ENCODE results near the gene IGF2BP2.
"Not testable (repeated sequence)": the region's sequence is repeated elsewhere in the genome, so short reads cannot be mapped to it uniquely, and the experiment has no call there.

The IGF2BP2 gene

DNA sequence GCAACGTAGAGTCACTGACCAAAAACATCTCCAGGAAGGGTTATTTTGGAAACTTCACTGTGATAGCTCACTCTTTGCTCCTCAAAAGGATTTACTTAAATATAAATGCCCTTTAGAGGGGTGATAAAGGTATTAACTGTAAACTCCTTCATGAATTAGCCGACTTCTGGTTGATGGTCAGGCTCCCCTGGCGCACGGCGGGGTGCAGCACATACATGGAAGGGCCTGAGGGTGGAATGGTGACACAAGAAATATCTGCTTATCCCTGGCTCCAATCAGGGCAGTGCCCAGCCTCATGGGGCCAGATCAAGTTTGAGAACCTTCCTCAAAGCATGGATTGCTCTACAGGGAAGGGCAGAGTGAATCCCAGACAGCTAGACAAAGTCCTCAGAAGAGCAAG, 116.5 kb downstream of the IGF2BP2 start:
- no peak for DNase-seq

DNA sequence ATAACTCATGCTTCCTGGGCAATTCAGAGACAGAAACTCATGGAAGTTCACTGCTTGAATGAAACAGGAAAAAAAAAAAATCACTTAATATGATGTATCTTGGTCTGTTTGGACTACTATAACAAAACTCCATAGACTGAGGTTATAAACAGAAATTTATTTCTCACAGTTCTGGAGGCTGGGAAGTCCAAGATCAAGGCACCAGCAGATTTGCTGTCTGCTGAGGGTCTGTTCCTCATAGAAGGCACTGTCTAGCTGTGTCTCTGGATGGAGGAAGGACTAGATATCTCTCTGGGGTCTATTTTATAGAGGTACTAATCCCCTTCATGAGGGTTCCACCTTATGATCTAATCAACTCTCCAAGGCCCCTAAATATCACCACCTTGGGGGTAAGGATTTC, 119.3 kb downstream of the IGF2BP2 start:
- no peak for DNase-seq

DNA sequence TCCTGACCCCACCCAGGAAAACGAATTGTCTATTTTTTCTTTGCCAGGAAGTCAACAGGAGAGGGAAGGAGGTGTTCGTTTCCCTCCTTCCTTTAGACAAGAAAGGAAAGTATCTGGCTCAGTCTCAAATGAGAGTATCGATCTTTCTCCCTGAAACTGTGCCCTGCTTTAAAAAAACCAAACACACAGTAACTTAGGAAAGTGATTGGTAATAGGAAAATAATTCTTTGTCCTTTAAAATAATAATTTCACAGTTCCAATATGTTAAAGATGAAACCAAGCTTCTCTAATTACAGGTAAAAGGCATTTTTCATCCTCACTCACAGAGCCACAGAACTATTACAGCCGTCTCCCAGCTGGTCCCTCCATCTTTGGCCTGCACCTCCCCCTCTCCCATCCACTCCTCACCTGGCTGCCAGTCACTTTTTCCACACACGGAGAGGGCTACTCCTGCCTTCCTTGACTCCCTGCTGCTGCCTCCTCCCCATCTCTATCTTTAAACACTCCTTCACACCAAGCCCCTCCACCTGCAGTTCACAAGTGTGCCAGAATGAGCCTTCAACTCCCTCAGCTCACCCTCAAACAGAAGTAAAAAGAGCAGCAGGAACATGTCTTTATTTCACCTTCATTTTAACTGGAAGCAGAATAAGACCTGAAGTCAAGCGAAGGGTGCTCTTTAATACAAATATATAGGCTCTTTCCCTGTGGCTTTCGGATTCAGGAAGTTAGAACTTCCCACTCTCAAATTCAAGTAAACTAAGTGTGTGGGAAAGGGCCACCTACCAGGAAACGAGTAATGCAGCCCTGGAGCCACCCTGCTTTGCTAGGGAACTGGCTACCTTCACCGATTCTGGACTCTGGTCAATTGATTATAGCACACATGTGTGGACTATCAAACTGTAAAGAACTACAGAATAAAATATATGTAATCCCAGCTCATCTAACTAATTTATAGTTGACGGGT, 122.3 kb downstream of the IGF2BP2 start:
- no peak for DNase-seq

DNA sequence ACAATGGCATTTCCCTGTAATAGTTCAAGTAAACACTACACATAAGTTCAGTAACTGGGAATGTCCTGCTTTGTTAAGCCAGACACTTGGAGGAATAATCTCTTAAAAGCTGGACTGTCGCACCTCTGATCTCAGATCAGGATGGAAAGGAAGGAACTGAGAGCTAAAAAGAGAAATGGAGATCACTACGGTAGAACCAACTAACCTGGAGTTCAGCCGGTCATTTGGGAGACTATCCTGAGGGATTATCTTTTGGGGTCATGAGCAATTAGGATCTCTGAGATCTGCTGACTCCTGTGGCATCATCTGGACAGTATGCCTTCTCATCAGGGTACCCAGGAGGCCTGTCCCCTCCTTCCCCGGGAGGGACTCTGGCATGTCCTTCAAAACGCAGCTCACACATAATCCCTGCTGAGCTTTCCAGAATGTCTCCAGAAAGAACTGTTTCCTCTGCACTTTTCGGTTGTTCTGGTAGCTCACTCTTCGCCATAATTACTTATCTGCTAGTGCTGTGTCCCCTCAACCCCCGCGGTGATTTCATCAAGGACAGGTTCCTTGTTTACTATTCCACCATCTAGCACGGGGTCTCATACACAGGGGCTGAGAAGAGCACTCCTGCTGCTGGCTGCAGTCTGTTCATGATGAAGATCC, 123.1 kb downstream of the IGF2BP2 start:
- DNase-seq = no peak

DNA sequence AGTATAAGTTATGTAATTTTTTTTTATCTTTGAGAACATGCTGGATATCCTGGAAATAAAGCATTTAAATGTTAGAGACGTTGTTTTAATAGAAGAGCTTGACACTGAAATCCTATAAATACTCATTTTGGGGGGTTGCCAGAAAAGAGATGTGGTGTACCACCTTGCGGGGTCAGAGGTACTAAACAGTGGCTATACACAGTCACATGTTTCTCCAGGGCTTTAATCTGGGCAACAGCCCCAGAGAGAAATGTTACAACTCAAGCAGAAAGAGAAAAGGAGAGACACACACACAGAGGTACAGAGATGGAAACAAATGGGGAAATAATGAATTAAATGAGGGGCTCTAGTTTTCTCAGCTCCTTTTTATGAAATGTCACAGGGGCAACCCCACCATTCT, 124.9 kb downstream of the IGF2BP2 start:
- DNase-seq = no peak

DNA sequence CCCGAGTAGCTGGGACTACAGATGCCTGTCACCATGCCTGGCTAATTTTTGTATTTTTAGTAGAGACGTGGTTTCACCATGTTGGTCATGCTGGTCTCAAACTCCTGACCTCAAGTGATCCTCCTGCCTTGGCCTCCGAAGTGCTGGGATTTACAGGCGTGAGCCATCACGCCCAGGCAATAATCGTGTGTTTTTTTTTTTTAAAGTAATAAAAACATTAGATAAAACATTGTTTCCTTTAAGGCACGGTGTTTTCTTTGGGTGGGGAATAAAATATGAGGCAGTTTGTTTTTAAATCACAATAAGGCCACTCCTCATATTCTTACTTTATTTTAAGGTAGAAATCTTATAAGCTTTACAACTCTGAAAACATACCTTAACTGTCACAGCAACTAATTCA, 127.6 kb downstream of the IGF2BP2 start:
- DNase-seq = not testable (repeated sequence)

DNA sequence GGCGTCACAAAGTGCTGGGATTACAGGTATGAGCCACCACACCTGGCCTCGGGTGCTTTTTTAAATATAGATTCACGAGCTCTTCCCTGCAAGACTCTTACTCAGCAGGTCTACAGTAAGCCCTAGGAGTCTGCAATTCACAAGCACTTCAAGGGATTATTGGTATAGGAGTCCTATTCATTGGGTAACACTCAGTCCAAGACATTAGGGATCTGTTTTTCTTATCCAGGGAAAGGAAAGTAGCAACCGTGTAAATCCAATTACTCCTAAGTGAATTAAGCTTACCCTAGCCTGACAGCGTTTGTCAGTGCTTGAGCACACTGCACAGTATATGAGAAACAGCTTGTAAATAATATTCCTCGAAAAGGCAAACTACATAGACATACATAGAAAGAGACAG, 128.8 kb downstream of the IGF2BP2 start:
- DNase-seq = no peak

DNA sequence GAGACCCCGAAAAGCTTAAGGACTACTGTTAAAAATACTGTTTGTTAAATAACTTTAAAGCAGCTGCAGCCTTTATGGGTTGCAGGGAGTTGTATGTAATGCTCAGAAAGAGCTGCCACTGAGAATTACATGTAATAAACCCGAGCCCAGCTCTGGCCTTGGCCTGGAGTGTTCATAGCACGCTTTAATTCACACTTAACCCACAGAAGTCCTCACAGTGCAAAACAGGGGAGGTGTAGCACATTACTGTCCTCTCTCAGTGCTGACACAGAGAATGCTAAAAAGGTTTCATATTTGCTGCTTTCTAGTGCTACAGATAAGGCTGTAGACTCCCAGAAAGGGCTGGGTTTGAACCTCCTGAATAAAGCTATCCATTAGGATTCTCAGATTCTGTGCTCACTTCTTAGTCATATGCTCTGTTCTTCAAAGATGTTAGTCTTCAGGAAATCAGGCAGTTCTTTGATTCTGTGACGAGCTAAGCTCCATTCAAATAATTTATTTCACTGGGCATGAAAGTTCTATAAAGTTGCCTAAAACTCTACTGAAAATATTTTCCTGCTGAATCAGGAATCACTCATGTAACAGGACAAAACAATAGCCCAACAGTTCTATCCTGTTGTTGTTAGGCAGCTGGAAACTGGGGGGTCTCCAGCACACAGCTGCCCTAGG, 130.7 kb downstream of the IGF2BP2 start:
- DNase-seq = no peak

DNA sequence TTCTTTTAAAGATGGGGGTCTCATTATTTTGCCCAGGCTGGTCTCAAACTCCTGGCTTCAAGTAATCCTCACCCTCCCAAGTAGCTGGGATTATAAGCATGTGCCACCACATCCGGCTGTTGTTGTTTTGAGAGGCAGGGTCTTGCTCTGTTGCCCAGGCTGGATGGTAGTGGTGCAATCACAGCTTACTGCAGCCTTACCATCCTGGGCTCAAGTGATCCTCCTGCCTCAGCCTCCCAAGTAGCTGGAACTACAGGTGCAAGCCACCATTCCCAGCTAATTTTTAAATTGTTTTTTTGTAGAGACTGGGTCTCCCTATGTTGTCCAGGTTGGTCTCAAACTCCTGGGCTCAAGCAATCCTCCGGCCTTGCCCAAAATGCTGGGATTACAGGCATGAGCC, 133.2 kb downstream of the IGF2BP2 start:
- no peak for DNase-seq

DNA sequence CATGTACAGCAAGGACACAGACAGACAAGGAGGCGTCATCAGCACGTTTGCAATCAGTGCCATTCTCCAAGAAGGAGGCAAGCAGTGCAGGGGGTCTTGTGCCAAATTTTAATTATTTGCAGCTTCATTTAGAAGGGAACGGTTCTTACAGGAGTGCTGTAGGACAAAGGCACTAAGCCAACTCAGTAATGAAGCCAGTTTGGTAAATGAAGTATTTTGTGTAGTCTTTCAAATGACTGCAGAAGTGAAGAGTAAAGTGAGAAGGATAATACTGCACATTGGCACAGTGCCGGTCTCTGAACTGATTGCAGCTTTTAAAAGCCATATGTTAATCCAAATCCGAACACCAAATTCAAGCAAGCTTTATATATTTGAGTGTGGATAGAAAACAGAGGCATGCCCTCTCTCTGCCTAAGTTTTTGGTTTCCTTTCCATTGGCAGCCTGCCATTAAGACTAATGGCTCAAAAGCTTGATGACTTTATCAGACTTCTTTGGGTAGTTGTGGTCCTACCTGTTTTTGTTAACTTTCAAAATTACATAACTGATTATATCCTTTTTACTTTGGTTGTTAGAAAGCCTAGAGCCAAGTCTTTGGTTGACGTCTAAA, 137.5 kb downstream of the IGF2BP2 start:
- no peak for DNase-seq

DNA sequence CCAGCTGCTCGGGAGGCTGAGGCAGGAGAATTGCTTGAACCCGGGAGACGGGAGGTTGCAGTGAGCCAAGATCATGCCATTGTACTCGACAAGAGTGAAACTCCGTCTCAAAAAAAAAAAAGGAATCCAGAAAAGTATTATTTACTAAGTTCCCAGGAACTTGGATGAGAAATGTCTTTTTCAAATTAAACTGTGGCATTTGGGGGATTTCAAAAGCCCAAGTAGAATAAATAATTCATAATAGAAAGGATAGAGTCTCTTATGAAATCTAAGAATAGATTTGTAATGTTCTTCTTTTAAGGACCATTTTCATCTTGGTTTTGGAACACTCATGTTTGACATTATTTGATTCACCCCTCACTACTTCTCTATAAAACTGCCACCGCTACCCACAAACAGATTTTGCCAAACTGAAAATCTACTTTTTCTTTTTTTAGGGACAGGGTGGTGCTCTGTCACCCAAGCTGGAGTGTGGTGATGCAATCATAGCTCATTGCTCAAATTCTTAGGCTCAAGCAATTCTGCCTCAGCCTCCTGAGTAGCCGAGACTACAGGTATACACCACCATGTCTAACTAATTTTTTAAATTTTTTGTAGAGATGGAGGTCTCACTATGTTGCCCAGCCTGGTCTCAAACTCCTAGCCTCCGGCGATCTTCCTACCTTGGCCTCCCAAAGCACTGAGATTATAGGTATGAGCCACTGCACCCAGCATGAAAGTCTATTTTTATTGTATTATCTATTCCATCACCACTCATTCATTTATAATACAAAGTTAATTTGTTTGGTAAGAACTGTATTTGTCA, 139.4 kb downstream of the IGF2BP2 start:
- DNase-seq = no peak

DNA sequence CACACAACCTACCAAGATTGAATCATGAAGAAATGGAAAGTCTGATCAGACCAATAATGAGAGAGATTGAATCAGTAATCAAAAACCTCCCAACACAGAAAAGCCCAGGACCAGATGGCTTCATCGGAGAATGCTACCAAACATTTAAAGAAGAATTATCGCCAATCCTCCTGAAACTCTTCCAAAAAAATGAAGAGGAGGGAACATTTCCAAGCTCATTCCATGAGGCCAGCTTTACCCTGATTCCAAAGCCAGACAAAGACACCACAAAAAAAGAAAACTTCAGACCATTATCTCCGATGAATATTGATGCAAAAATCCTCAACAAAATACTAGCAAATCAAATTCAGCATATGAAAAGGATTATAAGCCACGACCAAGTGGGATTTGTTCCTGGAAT, 144.6 kb downstream of the IGF2BP2 start:
- DNase-seq = no peak

DNA sequence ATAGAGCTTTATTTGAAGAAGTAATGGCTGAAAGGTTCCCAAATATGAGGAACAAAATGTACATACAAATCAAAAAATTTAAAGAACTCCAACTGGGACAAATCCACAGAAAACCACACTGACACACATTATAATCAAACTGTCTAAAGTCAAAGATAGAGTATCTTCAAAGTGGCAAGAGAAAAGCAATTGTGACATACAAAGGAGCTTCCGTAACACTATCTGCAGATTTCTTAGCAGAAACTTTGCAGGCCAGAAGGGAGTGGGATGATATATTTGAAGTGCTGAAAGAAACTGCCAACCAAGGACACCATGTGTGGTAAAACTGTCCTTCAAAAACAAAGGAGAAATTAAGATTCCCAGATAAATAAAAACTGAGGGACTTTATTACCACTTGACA, 146.8 kb downstream of the IGF2BP2 start:
- no peak for DNase-seq

DNA sequence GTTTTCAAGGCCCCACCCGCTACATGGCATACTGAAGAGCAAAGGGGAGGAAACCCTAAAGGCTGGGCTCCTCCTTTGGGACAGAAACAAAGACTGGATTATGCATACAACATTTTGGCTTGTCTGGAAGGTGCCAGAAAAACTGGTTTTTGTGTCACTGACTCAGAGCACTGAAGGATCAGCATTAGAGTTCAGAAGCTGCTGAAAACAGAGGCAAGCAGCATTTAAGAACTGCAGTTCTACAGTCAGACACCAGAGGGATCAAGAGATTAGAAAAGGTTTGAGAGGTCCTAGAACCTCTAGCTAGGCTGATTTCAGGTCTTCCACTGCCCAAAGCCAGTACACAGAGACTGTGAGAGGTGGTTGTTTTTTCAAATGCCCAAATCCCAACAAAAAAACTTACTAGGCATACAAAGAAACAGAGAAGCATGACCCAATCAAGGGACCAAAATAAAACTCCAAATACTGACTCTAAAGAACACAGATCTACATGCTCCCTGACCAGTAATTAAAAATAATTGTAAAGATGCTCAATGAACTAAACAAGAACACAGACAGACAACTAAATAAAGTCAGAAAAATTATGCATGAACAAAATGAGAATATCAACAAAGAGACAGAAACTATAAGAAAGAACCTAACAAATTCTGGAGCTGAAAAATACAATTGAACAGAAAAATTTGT, 147.6 kb downstream of the IGF2BP2 start:
- no peak for DNase-seq

DNA sequence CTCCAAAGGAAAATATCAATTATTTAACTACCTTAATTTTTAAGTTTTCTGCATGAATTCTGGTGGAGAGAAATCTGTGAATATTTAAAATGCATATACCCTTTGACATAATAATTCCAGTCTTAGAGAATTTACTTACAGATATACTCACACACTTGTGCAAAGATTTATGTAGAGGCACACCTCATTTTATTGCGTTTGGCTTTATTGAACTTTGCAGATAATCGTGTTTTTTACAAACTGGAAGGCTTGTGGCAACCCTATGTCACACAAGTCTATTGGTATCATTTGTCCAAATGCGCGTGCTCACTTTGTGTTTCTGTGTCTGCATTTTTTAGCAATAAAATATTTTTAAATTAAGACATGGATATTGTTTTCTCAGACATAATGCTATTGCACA, 157.3 kb downstream of the IGF2BP2 start:
- no peak for DNase-seq

DNA sequence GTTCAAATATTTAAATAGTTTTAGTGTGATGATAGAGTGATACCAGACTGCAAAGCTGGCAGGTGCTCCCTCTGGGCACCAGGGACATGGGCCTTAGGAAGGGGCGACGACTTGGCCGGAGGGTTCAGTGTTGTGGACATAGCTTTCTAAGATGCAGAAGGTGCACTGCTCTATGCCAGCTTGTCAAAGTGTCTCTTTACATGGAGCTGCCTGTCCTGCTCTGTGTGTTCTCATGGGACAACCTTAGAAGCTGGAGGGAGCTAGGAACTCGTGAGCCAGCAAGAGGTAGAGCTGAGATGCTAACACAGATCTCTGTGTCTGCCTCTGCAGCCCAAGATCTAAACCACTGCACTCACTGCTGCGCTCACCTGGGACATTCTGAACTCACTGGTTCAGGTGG, 160.9 kb downstream of the IGF2BP2 start:
- DNase-seq = no peak

DNA sequence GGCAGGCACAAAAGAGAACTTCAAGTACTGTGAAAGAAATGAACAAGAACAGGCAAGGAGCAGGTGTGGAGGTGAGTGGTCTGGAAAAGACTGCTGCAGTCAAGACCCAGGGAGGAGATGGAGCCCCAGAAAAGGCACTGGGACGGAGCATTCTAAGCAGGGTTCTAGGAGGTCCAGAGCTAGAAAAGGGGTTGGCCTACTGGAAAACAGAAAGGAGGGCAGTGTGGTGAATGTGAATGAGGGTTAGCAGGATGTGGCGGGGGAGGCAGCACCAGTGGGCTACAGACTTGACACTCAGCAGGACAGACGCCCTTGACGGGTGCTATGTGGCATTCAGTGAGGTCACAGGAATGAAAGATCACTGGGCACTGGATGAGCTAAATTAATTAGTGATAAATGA, 163.1 kb downstream of the IGF2BP2 start:
- no peak for DNase-seq

DNA sequence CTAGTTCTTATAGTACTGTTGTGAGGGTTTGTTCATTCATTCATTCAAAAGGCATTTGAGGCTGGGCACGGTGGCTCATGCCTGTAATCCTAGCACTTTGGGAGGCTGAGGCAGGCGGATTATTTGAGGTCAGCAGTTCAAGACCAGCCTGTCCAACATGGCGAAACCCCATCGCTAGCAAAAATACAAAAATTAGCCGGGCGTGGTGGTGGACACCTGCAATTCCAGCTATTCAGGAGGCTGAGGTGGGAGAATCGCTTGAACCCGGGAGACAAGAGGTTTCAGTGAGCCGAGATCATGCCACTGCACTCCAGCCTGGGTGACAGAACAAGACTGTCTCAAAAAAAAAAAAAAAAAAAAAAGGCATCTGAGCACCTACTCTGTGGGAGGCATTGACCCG, 163.5 kb downstream of the IGF2BP2 start:
- not testable (repeated sequence) for DNase-seq

DNA sequence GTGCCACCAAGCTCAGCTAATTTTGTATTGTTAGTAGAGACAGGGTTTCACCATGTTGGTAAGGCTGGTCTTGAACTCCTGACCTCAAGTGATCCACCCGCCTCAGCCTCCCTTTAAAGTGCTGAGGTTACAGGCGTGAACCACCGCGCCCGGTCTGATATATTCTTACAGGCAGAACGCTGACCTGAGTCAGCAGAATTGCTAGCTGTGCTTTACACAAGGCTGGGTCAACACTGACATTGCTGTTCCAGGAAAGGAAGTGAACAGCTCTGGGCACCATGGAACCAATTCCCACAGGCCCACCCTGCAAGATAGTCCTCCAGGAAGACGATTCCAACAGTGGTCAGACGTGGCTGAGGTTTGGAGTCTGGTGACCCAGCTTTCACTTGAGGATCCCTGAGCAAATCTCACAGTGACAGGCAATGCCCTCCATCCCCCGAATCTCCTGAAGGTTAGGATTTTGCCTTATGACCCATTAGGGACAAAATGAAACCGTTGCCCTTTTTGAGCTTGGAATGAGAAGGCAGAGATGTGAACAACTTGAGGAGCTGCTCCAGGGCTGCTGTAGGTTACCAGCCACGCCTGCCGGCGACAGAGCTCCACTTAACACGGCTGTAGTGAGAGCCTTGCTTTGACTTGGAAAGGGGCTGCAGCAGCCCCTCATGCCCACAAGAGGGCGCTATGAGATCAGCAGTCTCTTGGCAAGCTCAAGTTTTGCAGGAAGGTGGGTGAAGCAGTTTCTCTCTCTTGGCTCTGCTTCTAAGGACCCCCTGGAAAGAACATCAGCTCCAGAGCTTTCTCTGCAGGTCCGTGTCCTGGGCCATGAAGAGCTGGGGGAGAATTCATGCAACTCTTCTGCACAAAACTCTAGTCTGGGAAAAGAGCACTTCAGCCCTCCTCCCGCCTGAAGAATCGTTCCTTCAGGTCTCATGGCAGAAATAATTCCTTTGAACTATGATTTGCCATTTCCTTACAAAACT, 164.6 kb downstream of the IGF2BP2 start:
- DNase-seq = peak; percentile 2 to 24 (median 12)

DNA sequence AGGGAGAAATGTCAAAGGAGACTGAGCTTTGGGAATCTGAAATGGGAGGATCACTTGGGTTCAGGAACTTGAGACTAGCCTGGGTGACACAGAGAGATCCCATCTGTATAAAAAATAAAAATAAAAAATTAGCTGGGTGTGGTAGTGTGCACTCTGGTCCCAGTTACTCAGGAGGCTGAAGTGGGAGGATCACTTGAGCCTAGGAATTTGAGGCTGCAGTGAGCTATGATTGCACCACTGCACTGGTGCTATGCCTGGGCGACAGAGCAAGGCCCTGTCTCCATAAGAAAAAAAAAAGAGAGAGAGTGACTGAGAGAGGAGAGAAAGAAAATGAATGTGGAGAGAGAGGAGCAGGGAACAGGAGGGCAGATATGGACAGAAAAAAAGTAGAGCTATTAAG, 165.9 kb downstream of the IGF2BP2 start:
- DNase-seq = no peak

DNA sequence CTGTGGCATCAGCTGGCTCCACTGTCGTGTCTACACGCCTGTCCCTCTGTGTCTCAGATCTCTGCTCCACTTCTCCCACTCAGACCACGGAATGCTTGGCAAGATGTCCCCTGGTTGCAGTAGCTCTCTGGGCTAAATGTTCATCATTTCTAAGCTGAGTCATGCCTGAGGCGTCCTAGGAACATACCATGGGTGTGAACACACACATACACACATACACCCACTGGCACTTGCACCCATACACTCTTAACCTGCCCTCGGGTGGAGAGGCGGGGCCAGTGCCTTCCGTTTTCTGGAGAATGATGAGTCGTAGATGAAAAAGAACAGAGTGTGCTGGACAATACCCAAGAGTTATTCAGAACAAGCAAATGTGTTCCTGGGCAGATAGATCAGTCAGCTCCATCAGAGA, 166.3 kb downstream of the IGF2BP2 start:
- no peak for DNase-seq

Measured in activated CD4-positive, CD25-positive, alpha-beta regulatory T cell (primary cell).